Right atrium auricular region (tissue), 2 donors: ENCODE data around the gene TICRR. TPM values are rescaled to one million over a fixed set of nuclear protein-coding genes. Genes with fewer than 3 reads are reported as not detected.

Source experiments
- DNase-seq: peaks from one replicate; pipeline ENCODE4 v3.0.0-alpha.2; 2019; ENCODE audit warnings: low spot score
- H3K27ac ChIP-seq, 2 donors: fragments of 200-600 bp; sonication (generic); 1 replicate in 1 of 2; 2 replicates in 1 of 2; pipeline ENCODE4 v1.5.1; 2016 to 2019
- H3K27me3 ChIP-seq, 2 donors: fragments of 200-600 bp; sonication (generic); one replicate each; pipeline versions ENCODE4 v1.5.1 to v1.6.0; 2017 to 2019
- H3K36me3 ChIP-seq: fragments of 200-600 bp; sonication (generic); one replicate; pipeline ENCODE4 v1.5.1; 2016
- H3K4me1 ChIP-seq, 2 donors: fragments of 200-600 bp; sonication (generic); one replicate each; pipeline versions ENCODE4 v1.5.1 to v1.6.0; 2017 to 2019
- H3K4me3 ChIP-seq, 2 donors: fragments of 200-600 bp; sonication (generic); 1 replicate in 1 of 2; 2 replicates in 1 of 2; pipeline ENCODE4 v1.5.1; 2017 to 2019; ENCODE audit warnings: mild to moderate bottlenecking in 1 of 2, moderate library complexity in 1 of 2
- H3K9me3 ChIP-seq, 2 donors: fragments of 200-600 bp; sonication (generic); one replicate each; pipeline ENCODE4 v1.5.1; 2019
- total RNA-seq, 2 donors: library from RNA; depleted of rRNA; stranded (reverse); fragments of >200 nt; gene quantifications; one replicate each; pipeline ENCODE4 v1.1.0, GENCODE V29; 2016
- TF ChIP-seq, protein P1 (sequence below), 2 donors: fragments of 200-600 bp; sonication (generic); IDR thresholded peaks; one replicate each; pipeline ENCODE4 v1.5.1; 2019; ENCODE audit warnings: antibody characterized with exemption in 2 of 2

TICRR gene
- total RNA-seq, 2 donors from 2014 or later, result not detected

DNA sequence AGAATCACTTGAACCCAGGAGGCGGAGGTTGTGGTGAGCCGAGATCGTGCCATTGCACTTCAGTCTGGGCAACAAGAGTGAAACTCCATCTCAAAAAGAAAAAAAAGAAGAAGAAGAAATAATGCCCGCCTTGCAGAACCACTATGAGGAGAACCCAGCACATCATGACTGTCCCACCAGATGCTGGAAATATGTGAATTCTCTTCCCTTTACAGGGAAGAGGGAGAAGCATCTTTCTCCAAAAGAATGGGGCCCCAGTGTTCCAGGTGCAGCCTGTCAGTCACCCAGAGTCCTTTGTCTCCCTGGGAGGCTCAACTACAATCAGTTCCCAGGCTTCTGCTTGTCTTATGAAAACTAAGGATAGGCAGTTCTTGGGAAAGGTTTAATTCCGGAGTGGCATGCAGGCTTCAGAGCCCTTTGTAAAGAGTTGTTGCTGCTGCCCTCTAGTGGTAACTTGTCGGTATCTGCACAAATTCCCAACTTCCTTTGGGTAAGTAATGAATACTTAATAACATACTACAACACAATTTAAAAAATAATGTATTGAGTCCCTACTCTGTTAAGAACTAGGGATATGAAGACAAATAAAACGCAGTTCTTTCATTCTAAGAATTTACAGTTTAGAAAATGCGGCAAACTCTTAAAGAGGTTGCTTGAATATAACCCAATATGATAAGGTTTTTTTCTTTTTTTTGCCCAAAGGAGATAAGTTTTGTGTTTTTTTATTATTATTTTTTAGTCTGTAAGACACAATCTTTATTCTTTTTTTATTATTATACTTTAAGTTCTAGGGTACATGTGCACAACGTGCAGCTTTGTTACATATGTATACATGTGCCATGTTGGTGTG is 18.6 kb upstream of the TICRR start:
- Histone ChIP-seq H3K4me3 (no peak overlapping the region), H3K9me3 (no peaks in the 10 kb centered on the region), H3K27me3 (no peaks in the 10 kb centered on the region), H3K4me1 (no peaks in the 10 kb centered on the region), H3K36me3 (no peaks in the 10 kb centered on the region), H3K27ac (no peak overlapping the region)
- DNase-seq, result no peak
- TF ChIP-seq, protein P1, sequence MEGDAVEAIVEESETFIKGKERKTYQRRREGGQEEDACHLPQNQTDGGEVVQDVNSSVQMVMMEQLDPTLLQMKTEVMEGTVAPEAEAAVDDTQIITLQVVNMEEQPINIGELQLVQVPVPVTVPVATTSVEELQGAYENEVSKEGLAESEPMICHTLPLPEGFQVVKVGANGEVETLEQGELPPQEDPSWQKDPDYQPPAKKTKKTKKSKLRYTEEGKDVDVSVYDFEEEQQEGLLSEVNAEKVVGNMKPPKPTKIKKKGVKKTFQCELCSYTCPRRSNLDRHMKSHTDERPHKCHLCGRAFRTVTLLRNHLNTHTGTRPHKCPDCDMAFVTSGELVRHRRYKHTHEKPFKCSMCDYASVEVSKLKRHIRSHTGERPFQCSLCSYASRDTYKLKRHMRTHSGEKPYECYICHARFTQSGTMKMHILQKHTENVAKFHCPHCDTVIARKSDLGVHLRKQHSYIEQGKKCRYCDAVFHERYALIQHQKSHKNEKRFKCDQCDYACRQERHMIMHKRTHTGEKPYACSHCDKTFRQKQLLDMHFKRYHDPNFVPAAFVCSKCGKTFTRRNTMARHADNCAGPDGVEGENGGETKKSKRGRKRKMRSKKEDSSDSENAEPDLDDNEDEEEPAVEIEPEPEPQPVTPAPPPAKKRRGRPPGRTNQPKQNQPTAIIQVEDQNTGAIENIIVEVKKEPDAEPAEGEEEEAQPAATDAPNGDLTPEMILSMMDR (IDR thresholded peaks at IDR 0.05), result peak; percentile 70 to 83

DNA sequence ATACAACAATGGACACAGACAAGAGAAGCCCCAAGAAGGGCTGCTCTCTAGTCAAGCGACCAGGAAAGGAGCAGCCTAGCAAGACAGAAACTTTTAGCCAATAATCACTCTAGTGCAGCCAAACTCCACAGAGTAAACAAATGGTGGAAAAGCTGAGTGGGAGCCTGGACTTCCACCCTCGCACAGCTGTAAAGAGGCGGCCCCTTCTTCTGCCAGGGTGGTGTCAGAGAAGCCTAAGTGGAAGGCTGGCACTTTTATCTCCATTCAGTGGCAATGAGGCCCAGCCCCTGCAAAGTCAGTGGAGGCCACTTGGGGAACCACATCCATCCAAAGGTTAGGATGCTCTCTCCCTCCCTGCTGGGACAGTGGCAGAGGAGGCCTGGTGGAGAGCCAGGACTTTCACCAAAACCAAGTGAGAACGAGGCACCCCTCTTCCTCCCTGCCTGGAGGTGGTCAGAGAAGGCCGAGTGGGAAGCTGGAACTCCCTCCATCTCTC is 15.5 kb upstream of the TICRR start:
- no peak for DNase-seq
- Histone ChIP-seq H3K4me3 (no peak overlapping the region), H3K27me3 (no peaks in the 10 kb centered on the region), H3K4me1 (no peaks in the 10 kb centered on the region), H3K36me3 (no peaks in the 10 kb centered on the region), H3K9me3 (no peaks in the 10 kb centered on the region), H3K27ac (no peak overlapping the region)
- TF ChIP-seq, protein P1 (IDR thresholded peaks at IDR 0.05), result no peak

DNA sequence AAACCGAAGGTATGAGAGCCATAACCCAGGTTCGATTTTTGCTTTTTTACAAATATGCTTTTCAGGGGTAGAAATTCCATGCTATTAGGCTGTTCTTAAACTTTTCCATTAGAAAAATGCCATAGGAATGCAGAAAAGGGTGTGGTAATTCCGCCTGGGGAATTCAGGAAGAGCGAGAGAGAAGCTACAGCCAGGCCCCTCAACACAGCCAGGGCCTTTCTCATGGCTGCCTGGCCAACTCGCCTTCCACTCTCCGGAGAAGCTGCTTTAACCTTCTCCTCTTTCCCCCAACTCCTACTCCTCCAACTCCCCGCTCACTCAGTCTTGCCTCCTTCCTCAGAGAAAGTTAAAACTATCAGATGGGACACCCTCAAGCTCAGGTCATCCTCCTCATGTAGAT is 9.1 kb upstream of the TICRR start:
- Histone ChIP-seq H3K4me3 (no peak overlapping the region), H3K27me3 (no peaks in the 10 kb centered on the region), H3K27ac (no peak overlapping the region), H3K9me3 (no peaks in the 10 kb centered on the region), H3K4me1 (no peaks in the 10 kb centered on the region), H3K36me3 (no peaks in the 10 kb centered on the region)
- TF ChIP-seq, protein P1 (IDR thresholded peaks at IDR 0.05), result no peak
- no peak for DNase-seq

DNA sequence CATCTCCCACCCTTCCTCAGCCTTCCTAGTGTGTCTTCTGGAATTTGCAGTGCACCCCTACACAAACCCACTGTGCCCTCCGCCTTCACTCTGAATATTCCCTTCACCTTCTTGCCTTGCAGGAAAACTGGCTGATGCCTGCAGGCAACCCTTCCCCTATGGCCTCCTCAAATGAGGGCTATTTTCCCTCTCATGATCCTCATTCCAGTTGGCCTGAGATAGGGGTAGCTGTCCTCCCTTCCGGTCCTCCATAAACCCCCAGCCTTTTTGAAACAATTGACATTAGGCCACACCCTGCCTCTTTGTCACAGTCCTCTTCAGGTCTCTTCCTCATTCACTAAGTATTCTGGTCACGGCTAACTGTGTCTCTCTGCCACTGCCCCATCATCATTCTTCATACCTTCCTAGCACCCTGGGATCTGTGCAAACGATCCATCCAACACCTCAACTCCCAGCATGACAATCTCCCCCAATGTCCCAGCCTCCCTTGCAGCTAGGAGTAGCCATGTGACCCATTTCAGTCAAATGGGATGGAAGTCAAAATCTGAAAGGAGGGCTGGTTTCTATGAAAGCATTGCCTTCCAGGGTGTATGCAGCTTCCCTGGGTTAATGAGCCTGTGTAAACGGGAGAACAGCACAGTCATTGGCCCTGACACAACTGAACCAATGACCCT is 8.5 kb upstream of the TICRR start:
- TF ChIP-seq, protein P1 (IDR thresholded peaks at IDR 0.05), result no peak
- no peak overlapping the region for H3K4me3 ChIP-seq
- H3K36me3 ChIP-seq, result no peaks in the 10 kb centered on the region

DNA sequence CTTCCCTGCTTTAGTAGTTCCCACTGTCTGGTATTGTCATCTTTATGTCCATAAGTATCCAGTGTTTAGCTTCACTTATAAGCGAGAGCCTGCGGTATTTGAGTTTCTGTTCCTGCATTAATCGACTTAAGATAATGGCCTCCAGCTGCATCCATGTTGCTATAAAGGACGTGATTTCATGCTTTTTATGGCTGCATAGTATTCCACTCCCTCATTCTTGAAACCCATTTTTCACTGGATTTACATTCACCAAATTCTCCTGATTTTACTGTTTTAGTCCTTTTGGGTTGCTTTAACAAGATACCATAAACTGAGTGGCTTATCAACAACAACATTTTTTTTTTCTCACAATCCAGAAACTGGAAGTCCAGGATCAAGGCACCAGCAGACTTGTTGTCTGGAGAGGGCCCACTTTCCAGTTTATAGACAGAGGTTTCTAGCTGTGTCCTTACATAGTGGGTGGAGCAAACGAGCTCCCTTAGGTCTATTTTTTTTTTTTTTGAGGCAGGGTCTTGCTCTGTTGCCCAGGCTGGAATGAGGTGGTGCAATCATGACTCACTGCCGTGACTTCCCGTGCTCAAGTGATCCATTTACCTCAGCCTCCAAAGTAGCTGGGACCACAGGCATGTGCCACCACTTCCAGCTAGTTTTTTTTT is 6.1 kb upstream of the TICRR start:
- Histone ChIP-seq H3K9me3 (no peaks in the 10 kb centered on the region), H3K27me3 (no peaks in the 10 kb centered on the region), H3K4me3 (no peak overlapping the region), H3K4me1 (no peaks in the 10 kb centered on the region), H3K27ac (no peak overlapping the region), H3K36me3 (no peaks in the 10 kb centered on the region)
- TF ChIP-seq, protein P1 (IDR thresholded peaks at IDR 0.05), result no peak
- no peak for DNase-seq

More for the DNA sequence above, 8.5 kb upstream of the TICRR start:
- DNase-seq, result no peak
- Histone ChIP-seq H3K27me3 (no peaks in the 10 kb centered on the region), H3K27ac (no peak overlapping the region), H3K9me3 (no peaks in the 10 kb centered on the region), H3K4me1 (no peaks in the 10 kb centered on the region)
